ENCODE results near the gene ZMIZ1. TPM values are rescaled to one million over a fixed set of nuclear protein-coding genes. Genes with fewer than 3 reads are reported as not detected.

The ZMIZ1 gene
- total RNA-seq, 1 donor from 2014 or later, result 46.2 TPM

GRCh38 chr10:79144351-79145173 lies 75.8 kb downstream of the ZMIZ1 start:
- H3K36me3 Mint-ChIP-seq (ENCODE audit: low read depth), result peaks cover 21% of the 10 kb centered on the region
- peak overlapping the region; percentile 10 for H3K27ac Mint-ChIP-seq (ENCODE audit: unreplicated experiment)
- no peak for DNase-seq (ENCODE audit: low spot score)
- peaks cover 73% of the 10 kb centered on the region for H3K4me1 Mint-ChIP-seq (ENCODE audit: low read depth)
- no peaks in the 10 kb centered on the region for H3K9me3 Mint-ChIP-seq (ENCODE audit: low read depth)
- TF ChIP-seq CTCF (IDR thresholded peaks at IDR 0.05), result no peak
- no peak overlapping the region for H3K4me3 Mint-ChIP-seq (ENCODE audit: unreplicated experiment)
- no peaks in the 10 kb centered on the region for H3K27me3 Mint-ChIP-seq (ENCODE audit: low read depth)

GRCh38 chr10:79145174-79145483 lies 76.4 kb downstream of the ZMIZ1 start:
- H3K4me1 Mint-ChIP-seq (ENCODE audit: low read depth), result peaks cover 73% of the 10 kb centered on the region

GRCh38 chr10:79145517-79146470 lies 77.0 kb downstream of the ZMIZ1 start:
- peaks cover 21% of the 10 kb centered on the region for H3K36me3 Mint-ChIP-seq (ENCODE audit: low read depth)

More at GRCh38 chr10:79145174-79145483, 76.4 kb downstream of the ZMIZ1 start:
- no peak overlapping the region for H3K4me3 Mint-ChIP-seq (ENCODE audit: unreplicated experiment)
- H3K27ac Mint-ChIP-seq (ENCODE audit: unreplicated experiment), result no peak overlapping the region
- H3K36me3 Mint-ChIP-seq (ENCODE audit: low read depth), result peaks cover 21% of the 10 kb centered on the region
- H3K9me3 Mint-ChIP-seq (ENCODE audit: low read depth), result no peaks in the 10 kb centered on the region
- H3K27me3 Mint-ChIP-seq (ENCODE audit: low read depth), result no peaks in the 10 kb centered on the region
- TF ChIP-seq CTCF (IDR thresholded peaks at IDR 0.05), result no peak
- DNase-seq (ENCODE audit: low spot score), result no peak

GRCh38 chr10:79146611-79147130 lies 77.9 kb downstream of the ZMIZ1 start:
- TF ChIP-seq CTCF (IDR thresholded peaks at IDR 0.05), result no peak
- no peak overlapping the region for H3K4me3 Mint-ChIP-seq (ENCODE audit: unreplicated experiment)
- H3K9me3 Mint-ChIP-seq (ENCODE audit: low read depth), result no peaks in the 10 kb centered on the region
- H3K27ac Mint-ChIP-seq (ENCODE audit: unreplicated experiment), result peak overlapping the region; percentile 49
- DNase-seq (ENCODE audit: low spot score), result no peak
- peaks cover 15% of the 10 kb centered on the region for H3K36me3 Mint-ChIP-seq (ENCODE audit: low read depth)
- peaks cover 75% of the 10 kb centered on the region for H3K4me1 Mint-ChIP-seq (ENCODE audit: low read depth)
- H3K27me3 Mint-ChIP-seq (ENCODE audit: low read depth), result no peaks in the 10 kb centered on the region

More at GRCh38 chr10:79145517-79146470, 77.0 kb downstream of the ZMIZ1 start:
- Mint-ChIP-seq H3K27me3 (ENCODE audit: low read depth) (no peaks in the 10 kb centered on the region), H3K4me3 (ENCODE audit: unreplicated experiment) (no peak overlapping the region), H3K4me1 (ENCODE audit: low read depth) (peaks cover 73% of the 10 kb centered on the region), H3K9me3 (ENCODE audit: low read depth) (no peaks in the 10 kb centered on the region), H3K27ac (ENCODE audit: unreplicated experiment) (no peak overlapping the region)
- no peak for TF ChIP-seq CTCF (IDR thresholded peaks at IDR 0.05)
- DNase-seq (ENCODE audit: low spot score), result no peak

GRCh38 chr10:79147306-79147705 lies 78.5 kb downstream of the ZMIZ1 start:
- H3K9me3 Mint-ChIP-seq (ENCODE audit: low read depth), result no peaks in the 10 kb centered on the region
- no peaks in the 10 kb centered on the region for H3K27me3 Mint-ChIP-seq (ENCODE audit: low read depth)
- no peak for TF ChIP-seq CTCF (IDR thresholded peaks at IDR 0.05)
- H3K36me3 Mint-ChIP-seq (ENCODE audit: low read depth), result peaks cover 8% of the 10 kb centered on the region
- peak overlapping the region; percentile 49 for H3K27ac Mint-ChIP-seq (ENCODE audit: unreplicated experiment)
- DNase-seq (ENCODE audit: low spot score), result no peak
- no peak overlapping the region for H3K4me3 Mint-ChIP-seq (ENCODE audit: unreplicated experiment)
- H3K4me1 Mint-ChIP-seq (ENCODE audit: low read depth), result peaks cover 75% of the 10 kb centered on the region
